Sigmoid colon (tissue), 7 donors: Measurements from ENCODE around the gene LLGL2. TPM values are rescaled to one million over a fixed set of nuclear protein-coding genes. Genes with fewer than 3 reads are reported as not detected.
A peak's percentile ranks its signal among the peaks of the same experiment; 100 is the strongest.
"Not testable (repeated sequence)": the region's sequence is repeated elsewhere in the genome, so short reads cannot be mapped to it uniquely, and the experiment has no call there.

Experiments
- DNase-seq: peaks from one replicate; pipeline ENCODE4 v3.0.0-alpha.2; 2019
- H3K27ac ChIP-seq, 4 donors: fragments of 200-600 bp; sonication (generic); one replicate each; pipeline ENCODE4 v1.5.1; 2016 to 2019; ENCODE audit warnings: mild to moderate bottlenecking in 1 of 4
- H3K27me3 ChIP-seq, 3 donors: fragments of 200-600 bp; sonication (generic); one replicate each; pipeline ENCODE4 v1.5.1; 2019; ENCODE audit warnings: mild to moderate bottlenecking in 1 of 3
- H3K36me3 ChIP-seq, 4 donors: fragments of 200-600 bp; sonication (generic); one replicate each; pipeline ENCODE4 v1.5.1; 2016 to 2019
- H3K4me1 ChIP-seq, 4 donors: fragments of 200-600 bp; sonication (generic); one replicate each; pipeline ENCODE4 v1.5.1; 2017 to 2019
- H3K4me3 ChIP-seq, 4 donors: fragments of 200-600 bp; sonication (generic); one replicate each; pipeline ENCODE4 v1.5.1; 2017 to 2019; ENCODE audit warnings: mild to moderate bottlenecking in 2 of 4, moderate library complexity in 1 of 4
- H3K9me3 ChIP-seq, 4 donors: fragments of 200-600 bp in 3 of 4; sonication (generic) in 3 of 4; one replicate each; pipeline versions ENCODE4 v1.5.1 to v1.6.1; 2013 to 2019
- CTCF ChIP-seq, 4 experiments: fragments of 450-650 bp in 3 of 4; fragments of 200-600 bp in 1 of 4; IDR thresholded peaks; one replicate each; pipeline ENCODE4 v1.5.1; 2016 to 2019; ENCODE audit warnings: antibody characterized with exemption in 4 of 4, mild to moderate bottlenecking in 3 of 4, moderate library complexity in 2 of 4
- EP300 ChIP-seq, 4 donors: sonication (generic); formaldehyde crosslinking; IDR thresholded peaks; one replicate each; pipeline ENCODE4 v1.6.1; 2017; ENCODE audit warnings: antibody characterized with exemption in 4 of 4
- POLR2A ChIP-seq, 2 donors: fragments of 450-650 bp; IDR thresholded peaks; one replicate each; pipeline ENCODE4 v1.6.1; 2016; ENCODE audit warnings: antibody characterized with exemption in 2 of 2, mild to moderate bottlenecking in 2 of 2, moderate library complexity in 2 of 2
- POLR2AphosphoS5 ChIP-seq, 4 donors: sonication (generic); formaldehyde crosslinking; IDR thresholded peaks; one replicate each; pipeline ENCODE4 v1.6.1; 2017; ENCODE audit warnings: antibody characterized with exemption in 4 of 4
- WGBS, 2 donors: extraction: QIAGEN DNeasy Blood & Tissue Kit; methylation state at CpG; one replicate each; pipeline ENCODE4 v1.1.7; 2013; 5-methylcytosine and 5-hydroxymethylcytosine counted together
- intact Hi-C: fragments of 100-400 bp; cut with DNase I; formaldehyde crosslinking; loops from one replicate; pipeline ENCODE4 v1.15.1; 2023
- polyA plus RNA-seq, 3 donors: library from polyadenylated mRNA; stranded (reverse); fragments of 200-250 nt; gene quantifications; one replicate each; pipeline ENCODE4 v1.2.3, GENCODE V29; 2013
- total RNA-seq, 4 donors: library from RNA; depleted of rRNA; stranded (reverse); fragments of >200 nt; gene quantifications; one replicate each; pipeline ENCODE4 v1.1.0, GENCODE V29; 2016
- donor health status: healthy with polysubstance abuse.
- donor health status: Bipolar disorder and iron deficiency.
- donor health status: healthy.

Gene LLGL2
- total RNA-seq (1 to 10 TPM; 1.4 to 5.0 (median 3.4) TPM), polyA plus RNA-seq (100 to 1,000 TPM; 197 to 299 (median 294) TPM)

GRCh38 chr17:75524970-75525805 is at the start of gene LLGL2:
TSS of gene LLGL2 (plus strand) at chr17:75525697. CDS start at chr17:75543427, 17,730 bp downstream.
- Histone ChIP-seq H3K9me3 (no peaks in the 10 kb centered on the region), H3K4me1 (peaks cover 0 to 22% (median 18%) of the 10 kb centered on the region in 4 donors), H3K4me3 (peak within 1 kb of the TSS; percentile 37 to 71 (median 60)), H3K36me3 (peaks cover 0 to 7% (median 0%) of the 10 kb centered on the region in 4 donors), H3K27me3 (peaks cover 0 to 10% (median 0%) of the 10 kb centered on the region in 3 donors), H3K27ac (peak within 1 kb of the TSS; percentile 52 to 70 (median 64))
- intact Hi-C loops, result loop anchor here (1.0 to 2.0 kb wide), 2 partner anchors 64 to 99 kb away; no protein-coding TSS in a partner anchor
- DNase-seq, result peak; percentile 81
- 1% methylated on average over 108 of the region's 108 CpGs for WGBS, 2 donors
- peak in 1 of 2 donors; percentile 57 for TF ChIP-seq POLR2A (IDR thresholded peaks at IDR 0.05)
- TF ChIP-seq CTCF (IDR thresholded peaks at IDR 0.05), result peak in 3 of 4 experiments; percentile 9 to 39 (median 23)
- peak in 2 of 4 donors; percentile 16 to 40 for TF ChIP-seq POLR2AphosphoS5 (IDR thresholded peaks at IDR 0.05)
- no peak for TF ChIP-seq EP300 (IDR thresholded peaks at IDR 0.05)

GRCh38 chr17:75475851-75476250 is 49.6 kb upstream of the LLGL2 start:
- Histone ChIP-seq H3K4me3 (peak overlapping the region in 1 of 4 donors; percentile 4), H3K36me3 (peaks cover 3 to 19% (median 9%) of the 10 kb centered on the region in 4 donors), H3K27ac (peak overlapping the region; percentile 71 to 78 (median 74)), H3K9me3 (no peaks in the 10 kb centered on the region), H3K4me1 (peaks cover 0 to 33% (median 30%) of the 10 kb centered on the region in 4 donors), H3K27me3 (no peaks in the 10 kb centered on the region)
- intact Hi-C loops, result loop anchor here (5.0 kb wide), 1 partner anchor 36 kb away; no protein-coding TSS in a partner anchor
- DNase-seq, result no peak
- WGBS, 2 donors, result 73 to 86% methylated on average over 3 of the region's 3 CpGs
- no peak for TF ChIP-seq POLR2AphosphoS5 (IDR thresholded peaks at IDR 0.05)
- no peak for TF ChIP-seq CTCF (IDR thresholded peaks at IDR 0.05)
- TF ChIP-seq EP300 (IDR thresholded peaks at IDR 0.05), result no peak
- no peak for TF ChIP-seq POLR2A (IDR thresholded peaks at IDR 0.05)

- no peaks in the 10 kb centered on the region for H3K9me3 ChIP-seq
- peaks cover 3 to 19% (median 9%) of the 10 kb centered on the region in 4 donors for H3K36me3 ChIP-seq
- H3K27ac ChIP-seq, result peak overlapping the region; percentile 71 to 78 (median 74)
- intact Hi-C loops, result loop anchor here (5.0 kb wide), 1 partner anchor 36 kb away; no protein-coding TSS in a partner anchor
- peaks cover 0 to 33% (median 30%) of the 10 kb centered on the region in 4 donors for H3K4me1 ChIP-seq
- no peak for DNase-seq
- H3K27me3 ChIP-seq, result no peaks in the 10 kb centered on the region
- 67 to 87% methylated on average over 8 of the region's 8 CpGs for WGBS, 2 donors
- TF ChIP-seq CTCF (IDR thresholded peaks at IDR 0.05) (no peak), POLR2A (IDR thresholded peaks at IDR 0.05) (no peak), EP300 (IDR thresholded peaks at IDR 0.05) (no peak), POLR2AphosphoS5 (IDR thresholded peaks at IDR 0.05) (no peak)
- H3K4me3 ChIP-seq, result peak overlapping the region in 2 of 4 donors; percentile 4 to 8
Observed at GRCh38 chr17:75476271-75476671, 49.2 kb upstream of the LLGL2 start.

DNA sequence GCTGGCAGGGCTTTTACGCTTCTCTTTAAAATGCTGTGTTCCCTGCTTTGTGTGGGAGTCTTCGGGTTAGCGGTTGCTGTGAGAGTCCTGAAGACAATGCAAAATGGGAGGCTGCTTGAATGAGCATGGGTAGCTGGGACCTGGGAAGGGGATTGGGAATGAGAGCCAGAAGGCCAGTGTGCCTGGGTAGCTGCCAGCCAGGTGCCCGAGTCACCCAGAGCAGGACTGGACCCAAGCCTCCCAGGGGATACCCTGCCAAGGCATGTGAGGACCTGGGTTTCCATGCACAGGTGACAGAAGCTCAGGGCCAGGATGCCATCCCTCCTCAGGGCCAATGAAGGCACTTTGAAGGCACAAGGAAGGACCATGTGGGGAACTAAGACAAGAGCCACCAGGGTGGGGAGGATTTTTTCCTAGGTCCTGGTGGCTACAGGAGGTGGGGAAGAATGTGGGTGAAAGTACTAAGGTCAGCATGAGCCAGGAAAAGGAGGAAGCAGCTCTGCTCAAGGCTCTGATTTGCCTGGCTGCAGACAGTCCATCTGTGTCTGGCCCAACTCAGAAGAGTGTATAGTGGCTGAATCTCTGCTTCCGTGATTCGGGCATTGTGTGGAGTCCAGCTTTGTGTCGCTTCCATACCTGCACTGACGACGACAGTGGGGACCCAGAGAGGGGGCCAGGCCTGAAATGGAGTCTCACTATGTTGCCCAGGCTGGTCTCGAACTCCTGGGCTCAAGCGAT is 48.6 kb upstream of the LLGL2 start:
- intact Hi-C loops, result loop anchor here (5.0 kb wide), 1 partner anchor 35 kb away; no protein-coding TSS in a partner anchor
- peak overlapping the region in 2 of 4 donors; percentile 4 to 8 for H3K4me3 ChIP-seq
- no peak for DNase-seq

GRCh38 chr17:75477490-75477862 is 48.0 kb upstream of the LLGL2 start:
- intact Hi-C loops, result loop anchor here (5.0 kb wide), 1 partner anchor 35 kb away; no protein-coding TSS in a partner anchor
- H3K9me3 ChIP-seq, H3K27me3 ChIP-seq, H3K4me3 ChIP-seq, DNase-seq: not testable (repeated sequence)
- Histone ChIP-seq H3K4me1 (peaks cover 0 to 33% (median 30%) of the 10 kb centered on the region in 4 donors), H3K27ac (peak overlapping the region; percentile 71 to 78 (median 74)), H3K36me3 (peaks cover 0 to 12% (median 2%) of the 10 kb centered on the region in 4 donors)
- 77 to 91% methylated on average over 11 of the region's 11 CpGs for WGBS, 2 donors

More for the DNA sequence above, 48.6 kb upstream of the LLGL2 start:
- Histone ChIP-seq H3K9me3 (no peaks in the 10 kb centered on the region), H3K27me3 (no peaks in the 10 kb centered on the region), H3K27ac (peak overlapping the region; percentile 71 to 78 (median 74)), H3K4me1 (peaks cover 0 to 33% (median 30%) of the 10 kb centered on the region in 4 donors), H3K36me3 (peaks cover 2 to 18% (median 6%) of the 10 kb centered on the region in 4 donors)
- 78 to 79% methylated on average over 11 of the region's 11 CpGs for WGBS, 2 donors
- TF ChIP-seq EP300 (IDR thresholded peaks at IDR 0.05), result no peak
- TF ChIP-seq CTCF (IDR thresholded peaks at IDR 0.05), result no peak
- no peak for TF ChIP-seq POLR2AphosphoS5 (IDR thresholded peaks at IDR 0.05)
